PC-9 (cell line): ENCODE measurements around the gene FANCG.

ENCODE experiments used
- EZH2 ChIP-seq: fragments of 200-600 bp; sonication (generic); IDR thresholded peaks from 2 replicates; pipeline ENCODE4 v1.8.0; 2017; ENCODE audit warnings: antibody characterized with exemption, low read depth
- TF ChIP-seq, protein P1 (sequence below): fragments of 200-600 bp; sonication (generic); conservative IDR thresholded peaks from 2 replicates; pipeline ENCODE4 v1.6.1; 2017; ENCODE audit warnings: mixed run types, antibody characterized with exemption, mild to moderate bottlenecking, moderate library complexity

DNA sequence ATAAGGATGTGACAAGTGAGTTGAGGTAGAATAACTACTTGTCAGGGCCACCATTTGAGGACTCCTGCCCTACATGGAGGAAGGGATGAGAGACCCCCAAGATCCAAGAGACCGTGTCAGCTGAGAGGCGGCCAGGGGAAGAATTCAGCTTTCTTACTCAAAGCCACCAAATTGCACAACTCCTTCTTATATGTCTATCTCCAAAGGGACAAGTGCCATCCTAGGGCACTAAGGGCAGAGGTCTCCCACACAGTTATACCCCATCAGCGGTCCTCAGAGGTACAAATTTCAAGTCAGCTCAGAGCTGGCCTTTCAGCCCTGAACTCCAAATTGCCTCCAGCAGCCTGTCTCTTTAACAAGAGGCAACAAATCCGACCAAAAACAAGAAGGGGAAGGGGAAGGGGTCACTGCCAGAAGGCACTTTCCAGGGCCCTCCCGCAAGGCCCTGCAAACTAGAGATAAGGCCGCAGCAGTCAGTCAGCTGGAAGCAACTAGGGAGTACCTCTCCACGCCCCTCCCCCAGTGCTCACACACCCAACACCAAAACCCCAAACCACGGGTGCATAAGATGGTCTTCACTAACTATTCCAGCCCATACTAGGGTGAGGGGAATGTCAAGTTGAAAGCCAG lies 29.3 kb upstream of the FANCG start:
- TF ChIP-seq, protein P1, sequence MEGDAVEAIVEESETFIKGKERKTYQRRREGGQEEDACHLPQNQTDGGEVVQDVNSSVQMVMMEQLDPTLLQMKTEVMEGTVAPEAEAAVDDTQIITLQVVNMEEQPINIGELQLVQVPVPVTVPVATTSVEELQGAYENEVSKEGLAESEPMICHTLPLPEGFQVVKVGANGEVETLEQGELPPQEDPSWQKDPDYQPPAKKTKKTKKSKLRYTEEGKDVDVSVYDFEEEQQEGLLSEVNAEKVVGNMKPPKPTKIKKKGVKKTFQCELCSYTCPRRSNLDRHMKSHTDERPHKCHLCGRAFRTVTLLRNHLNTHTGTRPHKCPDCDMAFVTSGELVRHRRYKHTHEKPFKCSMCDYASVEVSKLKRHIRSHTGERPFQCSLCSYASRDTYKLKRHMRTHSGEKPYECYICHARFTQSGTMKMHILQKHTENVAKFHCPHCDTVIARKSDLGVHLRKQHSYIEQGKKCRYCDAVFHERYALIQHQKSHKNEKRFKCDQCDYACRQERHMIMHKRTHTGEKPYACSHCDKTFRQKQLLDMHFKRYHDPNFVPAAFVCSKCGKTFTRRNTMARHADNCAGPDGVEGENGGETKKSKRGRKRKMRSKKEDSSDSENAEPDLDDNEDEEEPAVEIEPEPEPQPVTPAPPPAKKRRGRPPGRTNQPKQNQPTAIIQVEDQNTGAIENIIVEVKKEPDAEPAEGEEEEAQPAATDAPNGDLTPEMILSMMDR, result no peak
- no peak for TF ChIP-seq EZH2
